Suprapubic skin (tissue), 4 donors: Measurements from ENCODE around the gene COL1A1. TPM values are rescaled to one million over a fixed set of nuclear protein-coding genes. Genes with fewer than 3 reads are reported as not detected.

ENCODE experiments used
- DNase-seq, 2 donors: peaks; one replicate each; pipeline ENCODE4 v3.0.0-alpha.2; 2019; ENCODE audit warnings: low spot score in 2 of 2
- H3K27ac ChIP-seq: fragments of 200-600 bp; sonication (generic); one replicate; pipeline ENCODE4 v1.5.1; 2019
- H3K27me3 ChIP-seq: fragments of 200-600 bp; sonication (generic); one replicate; pipeline ENCODE4 v1.5.1; 2019
- H3K36me3 ChIP-seq: fragments of 200-600 bp; sonication (generic); one replicate; pipeline ENCODE4 v1.5.1; 2019
- H3K4me1 ChIP-seq: fragments of 200-600 bp; sonication (generic); one replicate; pipeline ENCODE4 v1.5.1; 2019
- H3K4me3 ChIP-seq: fragments of 200-600 bp; sonication (generic); one replicate; pipeline ENCODE4 v1.5.1; 2019; ENCODE audit warnings: mild to moderate bottlenecking
- H3K9me3 ChIP-seq: fragments of 200-600 bp; sonication (generic); one replicate; pipeline ENCODE4 v1.5.1; 2019
- EP300 ChIP-seq: sonication (generic); formaldehyde crosslinking; IDR thresholded peaks from one replicate; pipeline ENCODE4 v1.6.1; 2017; ENCODE audit warnings: antibody characterized with exemption
- POLR2A ChIP-seq, 2 donors: fragments of 450-650 bp; IDR thresholded peaks; one replicate each; pipeline ENCODE4 v1.6.1; 2017; ENCODE audit warnings: antibody characterized with exemption in 2 of 2, mild to moderate bottlenecking in 2 of 2, moderate library complexity in 2 of 2
- POLR2AphosphoS5 ChIP-seq, 3 donors: sonication (generic); formaldehyde crosslinking; IDR thresholded peaks; one replicate each; pipeline ENCODE4 v1.6.1; 2017; ENCODE audit warnings: antibody characterized with exemption in 3 of 3
- WGBS: methylation state at CpG from one replicate; pipeline ENCODE4 v1.1.5; 2018; 5-methylcytosine and 5-hydroxymethylcytosine counted together
- total RNA-seq, 4 donors: library from RNA; depleted of rRNA; stranded (reverse); fragments of >200 nt; gene quantifications; one replicate each; pipeline ENCODE4 v1.1.0, GENCODE V29; 2016
- TF ChIP-seq, protein P1 (sequence below), 2 donors: fragments of 200-600 bp in 1 of 2; fragments of 450-650 bp in 1 of 2; sonication (generic) in 1 of 2; IDR thresholded peaks; one replicate each; pipeline ENCODE4 v1.5.1; 2016 to 2019; ENCODE audit warnings: antibody characterized with exemption in 2 of 2, mild to moderate bottlenecking in 1 of 2, moderate library complexity in 1 of 2

COL1A1 gene
- total RNA-seq, 4 donors from 2014 or later = 19.2 to 56.8 (median 33.1) TPM

DNA sequence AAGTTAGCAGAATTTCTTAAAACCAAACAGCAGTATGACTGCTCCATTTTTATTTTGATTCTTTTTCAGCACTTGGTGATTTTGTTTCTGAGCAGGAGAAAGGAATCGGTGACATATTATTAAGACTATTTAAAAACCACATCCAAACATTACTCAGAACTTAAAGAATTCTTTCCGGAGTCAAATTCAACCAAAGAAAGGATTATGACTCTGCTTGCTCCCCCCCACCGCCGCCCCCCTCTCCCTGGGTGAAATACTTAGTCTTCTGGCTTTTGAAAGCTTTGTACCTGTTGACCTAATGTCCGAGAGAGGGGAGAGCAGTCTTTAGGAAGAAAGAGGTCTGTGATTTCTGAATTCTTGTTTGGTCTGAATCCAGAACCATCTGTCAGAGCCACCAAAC, 17.9 kb upstream of the COL1A1 start:
- H3K27ac ChIP-seq = peak overlapping the region; percentile 78
- DNase-seq = no peak
- no peaks in the 10 kb centered on the region for H3K9me3 ChIP-seq
- H3K27me3 ChIP-seq = no peaks in the 10 kb centered on the region
- WGBS = 63% methylated on average over 5 of the region's 5 CpGs
- H3K4me3 ChIP-seq = no peak overlapping the region
- peaks cover 41% of the 10 kb centered on the region for H3K4me1 ChIP-seq
- no peaks in the 10 kb centered on the region for H3K36me3 ChIP-seq
- TF ChIP-seq EP300 = no peak

DNA sequence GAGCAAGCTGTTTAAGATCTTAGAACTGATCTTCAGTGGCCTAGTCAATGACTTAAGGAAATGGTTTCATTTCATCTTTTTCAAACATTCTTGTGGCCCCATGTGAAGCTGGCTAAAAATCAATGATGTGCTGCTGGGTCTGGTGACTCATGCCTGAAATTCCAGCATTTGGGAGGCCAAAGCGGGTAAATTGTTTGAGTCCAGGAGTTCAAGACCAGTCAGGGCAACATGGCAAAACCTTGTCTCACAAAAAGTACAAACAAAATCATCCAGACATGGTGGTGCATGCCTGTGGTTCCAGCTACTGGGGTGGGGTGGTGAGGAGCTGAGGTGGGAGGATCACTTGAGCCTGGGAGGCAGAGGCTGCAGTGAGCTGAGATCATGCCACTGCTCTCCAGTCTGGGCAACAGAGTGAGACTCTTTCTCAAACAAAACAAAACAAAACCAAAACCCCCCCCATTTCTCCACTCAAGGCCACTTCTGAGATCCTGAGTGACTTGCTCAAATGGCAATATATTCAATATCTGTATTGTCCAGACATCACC, 17.4 kb upstream of the COL1A1 start:
- H3K4me1 ChIP-seq = peaks cover 41% of the 10 kb centered on the region
- peak overlapping the region; percentile 78 for H3K27ac ChIP-seq
- H3K36me3 ChIP-seq = no peaks in the 10 kb centered on the region
- no peaks in the 10 kb centered on the region for H3K9me3 ChIP-seq
- H3K27me3 ChIP-seq = no peaks in the 10 kb centered on the region
- 40% methylated on average over 1 of the region's 1 CpG for WGBS
- no peak overlapping the region for H3K4me3 ChIP-seq
- TF ChIP-seq, protein P1, sequence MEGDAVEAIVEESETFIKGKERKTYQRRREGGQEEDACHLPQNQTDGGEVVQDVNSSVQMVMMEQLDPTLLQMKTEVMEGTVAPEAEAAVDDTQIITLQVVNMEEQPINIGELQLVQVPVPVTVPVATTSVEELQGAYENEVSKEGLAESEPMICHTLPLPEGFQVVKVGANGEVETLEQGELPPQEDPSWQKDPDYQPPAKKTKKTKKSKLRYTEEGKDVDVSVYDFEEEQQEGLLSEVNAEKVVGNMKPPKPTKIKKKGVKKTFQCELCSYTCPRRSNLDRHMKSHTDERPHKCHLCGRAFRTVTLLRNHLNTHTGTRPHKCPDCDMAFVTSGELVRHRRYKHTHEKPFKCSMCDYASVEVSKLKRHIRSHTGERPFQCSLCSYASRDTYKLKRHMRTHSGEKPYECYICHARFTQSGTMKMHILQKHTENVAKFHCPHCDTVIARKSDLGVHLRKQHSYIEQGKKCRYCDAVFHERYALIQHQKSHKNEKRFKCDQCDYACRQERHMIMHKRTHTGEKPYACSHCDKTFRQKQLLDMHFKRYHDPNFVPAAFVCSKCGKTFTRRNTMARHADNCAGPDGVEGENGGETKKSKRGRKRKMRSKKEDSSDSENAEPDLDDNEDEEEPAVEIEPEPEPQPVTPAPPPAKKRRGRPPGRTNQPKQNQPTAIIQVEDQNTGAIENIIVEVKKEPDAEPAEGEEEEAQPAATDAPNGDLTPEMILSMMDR (IDR thresholded peaks at IDR 0.05) = no peak
- TF ChIP-seq POLR2AphosphoS5 (IDR thresholded peaks at IDR 0.05) = no peak
- TF ChIP-seq EP300 = no peak
- TF ChIP-seq POLR2A (IDR thresholded peaks at IDR 0.05) = no peak
- no peak for DNase-seq

DNA sequence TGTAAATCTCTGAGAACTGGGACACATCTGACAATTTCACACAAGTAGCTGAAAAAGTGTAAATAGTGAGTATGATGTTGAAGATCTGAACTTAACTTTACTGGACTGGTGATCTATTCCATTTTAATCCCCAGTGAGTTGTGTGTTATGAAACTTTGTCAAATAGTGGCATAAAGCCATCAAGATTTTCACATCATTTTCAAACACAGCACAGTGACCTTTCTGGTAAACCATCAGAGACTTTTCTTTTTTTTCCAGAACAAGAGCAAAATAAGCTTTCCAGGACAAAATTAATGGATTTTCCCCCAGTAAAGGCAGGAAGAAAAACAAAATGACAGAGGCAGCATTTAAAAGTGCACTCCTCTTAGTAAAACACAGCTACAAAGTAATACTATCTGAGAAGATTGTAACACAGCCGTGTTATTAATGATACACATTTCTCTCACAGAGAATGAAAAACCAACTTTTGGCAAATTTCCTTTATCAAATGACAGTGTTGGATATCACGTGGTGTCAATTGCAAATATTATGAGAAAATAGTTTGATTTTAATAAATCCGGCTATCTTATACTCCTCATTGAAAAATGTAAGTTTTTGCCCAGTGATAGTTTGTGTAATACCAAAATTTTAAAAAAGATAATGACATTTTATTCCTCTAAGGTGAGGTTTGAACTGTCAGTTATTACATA, 16.8 kb upstream of the COL1A1 start:
- Histone ChIP-seq H3K9me3 (no peaks in the 10 kb centered on the region), H3K4me1 (peaks cover 41% of the 10 kb centered on the region), H3K36me3 (no peaks in the 10 kb centered on the region), H3K27me3 (no peaks in the 10 kb centered on the region), H3K4me3 (no peak overlapping the region), H3K27ac (peak overlapping the region; percentile 78)
- no peak for TF ChIP-seq EP300
- TF ChIP-seq, protein P1 (IDR thresholded peaks at IDR 0.05) = no peak
- no peak for TF ChIP-seq POLR2A (IDR thresholded peaks at IDR 0.05)
- TF ChIP-seq POLR2AphosphoS5 (IDR thresholded peaks at IDR 0.05) = no peak
- no peak for DNase-seq
- 55% methylated on average over 3 of the region's 3 CpGs for WGBS

DNA sequence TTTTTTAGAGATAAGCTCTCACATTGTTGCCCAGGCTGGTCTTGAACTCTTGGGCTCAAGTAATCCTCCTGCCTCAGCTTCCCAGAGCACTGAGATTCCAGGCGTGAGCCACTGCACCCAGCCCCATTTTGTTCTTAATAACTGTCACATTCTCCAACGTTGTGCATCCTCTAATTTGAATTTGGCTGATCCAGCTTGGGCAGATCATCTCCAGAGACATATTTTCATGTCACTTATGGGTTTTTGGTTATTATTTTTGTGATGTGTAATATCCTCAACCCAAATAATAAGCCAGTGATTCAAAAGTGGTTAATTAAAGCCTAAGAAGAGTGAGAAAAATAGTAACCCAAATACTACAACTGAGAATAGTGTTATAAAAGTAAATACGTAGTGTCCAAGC, 16.2 kb upstream of the COL1A1 start:
- TF ChIP-seq, protein P1 (IDR thresholded peaks at IDR 0.05) = no peak
- TF ChIP-seq POLR2AphosphoS5 (IDR thresholded peaks at IDR 0.05) (no peak), POLR2A (IDR thresholded peaks at IDR 0.05) (no peak), EP300 (no peak)
- H3K4me1 ChIP-seq = peaks cover 35% of the 10 kb centered on the region
- no peaks in the 10 kb centered on the region for H3K27me3 ChIP-seq
- no peak overlapping the region for H3K4me3 ChIP-seq
- no peaks in the 10 kb centered on the region for H3K9me3 ChIP-seq
- H3K36me3 ChIP-seq = no peaks in the 10 kb centered on the region
- no peak for DNase-seq
- WGBS = 53% methylated on average over 3 of the region's 3 CpGs
- H3K27ac ChIP-seq = peak overlapping the region; percentile 78

DNA sequence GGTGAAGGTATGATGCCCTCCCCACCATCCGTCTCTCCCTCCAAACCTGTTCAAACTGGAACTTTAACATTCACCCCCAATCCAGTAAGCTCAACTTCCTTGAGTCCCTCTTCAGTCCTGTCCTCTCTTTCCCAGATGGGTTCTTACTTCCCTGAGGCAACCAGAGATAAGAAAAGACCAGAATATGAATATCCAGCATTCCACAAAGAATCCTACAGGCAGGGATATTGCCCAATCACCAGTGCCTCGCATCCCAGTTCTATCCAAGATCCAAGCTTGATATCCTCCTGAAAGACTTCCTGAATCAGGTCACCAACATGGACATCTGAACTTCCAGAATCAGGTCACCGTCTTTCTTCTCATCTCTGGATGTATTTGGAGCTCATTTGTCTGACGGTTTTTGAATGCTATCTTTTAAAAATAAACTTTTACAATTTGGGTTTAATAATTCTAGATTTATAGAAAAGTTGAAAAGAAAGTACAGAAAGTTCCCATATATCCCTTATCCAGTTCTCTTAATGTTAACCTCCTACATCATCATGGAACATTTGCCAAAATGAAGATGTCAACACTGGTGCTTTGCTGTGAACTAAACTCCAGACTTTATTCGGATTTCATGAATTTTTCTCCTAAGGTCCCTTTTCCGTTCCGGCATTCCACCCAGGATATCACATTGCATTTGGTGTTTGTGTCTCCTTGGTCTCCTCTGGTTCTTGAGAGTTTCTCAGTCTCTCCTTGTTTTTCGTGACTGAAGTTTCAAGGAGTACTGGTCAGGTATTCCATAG, 13.7 kb upstream of the COL1A1 start:
- H3K27me3 ChIP-seq = peaks cover 8% of the 10 kb centered on the region
- H3K4me3 ChIP-seq = no peak overlapping the region
- H3K9me3 ChIP-seq = no peaks in the 10 kb centered on the region
- WGBS = 63% methylated on average over 8 of the region's 8 CpGs
- H3K27ac ChIP-seq = peak overlapping the region; percentile 26
- H3K36me3 ChIP-seq = no peaks in the 10 kb centered on the region
- H3K4me1 ChIP-seq = peaks cover 37% of the 10 kb centered on the region
- DNase-seq = no peak
- TF ChIP-seq, protein P1 (IDR thresholded peaks at IDR 0.05) = no peak
- TF ChIP-seq EP300 (no peak), POLR2A (IDR thresholded peaks at IDR 0.05) (no peak), POLR2AphosphoS5 (IDR thresholded peaks at IDR 0.05) (no peak)
